ENCODE results near the gene DEF6.
A peak's percentile ranks its signal among the peaks of the same experiment; 100 is the strongest.
"Not testable (repeated sequence)": the region's sequence is repeated elsewhere in the genome, so short reads cannot be mapped to it uniquely, and the experiment has no call there.

The DEF6 gene

DNA sequence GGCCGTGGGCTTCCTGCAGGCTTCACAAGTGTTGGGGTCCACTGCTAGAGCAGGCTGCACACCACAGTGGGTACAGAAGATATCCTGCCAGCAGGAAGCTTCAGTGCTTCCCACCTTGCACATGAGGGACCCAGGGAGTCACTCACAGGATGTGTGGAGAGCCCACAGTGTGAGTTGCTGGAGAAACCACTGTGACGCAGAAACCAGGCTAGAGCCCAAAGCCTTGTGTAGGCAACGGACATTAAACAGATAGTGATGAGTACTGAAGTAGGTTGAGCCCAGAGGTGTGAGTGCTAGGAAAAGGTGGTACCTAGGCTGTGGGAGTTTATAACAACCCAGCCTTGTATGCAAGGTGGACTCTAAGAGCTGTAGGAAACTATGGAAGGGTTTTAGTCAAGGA, 18.9 kb upstream of the DEF6 start:
- no peak for DNase-seq (ENCODE audit: low read depth, low spot score)

GRCh38 chr6:35280903-35281302, 16.7 kb upstream of the DEF6 start:
- DNase-seq (ENCODE audit: low read depth, low spot score), result no peak

DNA sequence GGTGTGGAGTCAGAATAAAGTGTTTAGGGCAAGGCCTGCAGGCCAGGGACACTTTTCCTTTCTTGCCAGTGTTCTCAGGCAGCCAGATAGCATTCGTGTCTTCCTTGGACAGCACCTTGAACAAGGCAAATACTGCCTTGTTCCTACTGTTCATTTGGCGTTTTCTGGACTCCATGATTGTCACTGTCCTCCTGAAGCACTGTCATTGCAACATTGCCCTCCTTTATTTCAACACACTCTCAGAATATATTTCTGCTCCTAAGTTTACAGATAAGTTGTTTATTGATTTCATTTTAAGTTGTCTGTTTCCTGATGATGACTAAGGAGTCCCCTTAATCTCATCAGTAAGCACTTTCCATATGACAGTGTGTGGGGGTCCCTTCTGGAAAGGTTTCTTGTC, 15.1 kb upstream of the DEF6 start:
- no peak for DNase-seq (ENCODE audit: low read depth, low spot score)

GRCh38 chr6:35283361-35283760, 14.3 kb upstream of the DEF6 start:
- no peak for DNase-seq (ENCODE audit: low read depth, low spot score)

- DNase-seq (ENCODE audit: low read depth, low spot score), result no peak
These were observed 9.8 kb upstream of the DEF6 start for GRCh38 chr6:35287671-35288396.

- DNase-seq (ENCODE audit: low read depth, low spot score), result no peak
These were observed 8.8 kb upstream of the DEF6 start for GRCh38 chr6:35288834-35289233.

DNA sequence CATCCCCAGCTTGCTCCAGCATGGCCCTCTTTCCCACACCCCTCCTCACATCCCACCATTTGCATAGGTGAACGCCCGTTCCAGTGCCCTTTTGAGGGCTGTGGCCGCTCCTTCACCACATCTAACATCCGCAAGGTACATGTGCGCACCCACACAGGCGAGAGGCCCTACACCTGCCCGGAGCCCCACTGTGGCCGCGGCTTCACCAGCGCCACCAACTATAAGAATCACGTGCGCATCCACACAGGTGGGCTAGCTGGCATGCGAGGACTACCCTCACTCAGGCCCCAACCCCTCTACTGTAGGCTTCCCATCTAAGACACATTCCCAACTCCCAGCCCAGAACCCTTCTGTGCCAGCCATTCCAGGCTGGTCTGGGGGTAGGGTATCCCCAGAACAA, 6.1 kb upstream of the DEF6 start:
- no peak for DNase-seq (ENCODE audit: low read depth, low spot score)

DNA sequence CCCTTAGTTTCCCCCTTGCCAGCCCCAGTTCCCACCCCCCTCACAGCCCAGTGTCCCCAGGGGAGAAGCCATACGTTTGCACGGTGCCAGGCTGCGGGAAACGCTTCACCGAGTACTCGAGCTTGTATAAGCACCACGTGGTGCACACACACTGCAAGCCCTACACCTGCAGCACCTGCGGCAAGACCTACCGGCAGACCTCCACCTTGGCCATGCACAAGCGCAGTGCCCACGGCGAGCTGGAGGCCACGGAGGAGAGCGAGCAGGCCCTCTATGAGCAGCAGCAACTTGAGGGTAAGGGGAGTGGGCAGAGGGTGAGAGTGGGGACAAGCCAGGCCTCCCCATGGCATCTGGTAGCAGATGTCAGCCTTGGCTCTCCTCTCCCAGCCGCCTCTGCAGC, 5.1 kb upstream of the DEF6 start:
- no peak for DNase-seq (ENCODE audit: low read depth, low spot score)

DNA sequence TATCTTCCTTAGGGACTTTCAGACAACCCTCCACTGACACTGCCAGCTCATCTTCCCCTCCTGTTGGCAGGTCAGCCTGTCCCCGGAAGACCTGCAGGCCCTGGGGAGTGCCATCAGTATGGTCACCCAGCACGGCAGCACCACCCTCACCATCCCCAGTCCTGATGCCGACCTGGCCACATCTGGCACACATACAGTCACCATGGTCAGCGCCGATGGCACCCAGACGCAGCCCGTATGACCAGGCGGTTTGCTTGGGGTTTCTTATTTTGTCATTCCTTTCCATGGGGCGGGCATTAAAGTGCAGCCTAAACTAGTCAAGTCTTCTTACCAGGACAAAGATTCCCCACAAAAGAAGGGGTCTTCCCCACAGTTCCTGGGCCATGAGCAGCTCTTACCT, 3.9 kb upstream of the DEF6 start:
- DNase-seq (ENCODE audit: low read depth, low spot score), result no peak

GRCh38 chr6:35294308-35294945, 3.2 kb upstream of the DEF6 start:
- no peak for DNase-seq (ENCODE audit: low read depth, low spot score)

DNA sequence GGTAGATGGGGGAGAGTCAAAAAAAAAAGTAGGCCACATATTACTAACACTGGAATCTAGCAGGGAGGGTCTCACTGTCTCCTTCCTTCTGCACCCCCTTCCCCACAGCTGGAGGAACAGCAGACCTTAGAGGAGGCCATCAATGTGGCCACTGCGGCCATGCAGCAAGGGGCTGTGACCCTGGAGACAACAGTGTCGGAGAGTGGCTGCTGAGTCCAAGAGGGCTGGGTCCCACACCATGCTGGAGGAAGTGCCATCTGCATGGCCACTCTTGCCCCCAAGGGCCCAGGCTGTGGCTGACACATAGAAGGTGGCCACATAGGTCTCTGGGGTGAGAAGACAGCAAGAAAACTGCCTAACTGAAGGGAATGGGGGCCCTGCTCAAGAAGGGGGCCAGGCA, 2.6 kb upstream of the DEF6 start:
- DNase-seq (ENCODE audit: low read depth, low spot score), result no peak

DNA sequence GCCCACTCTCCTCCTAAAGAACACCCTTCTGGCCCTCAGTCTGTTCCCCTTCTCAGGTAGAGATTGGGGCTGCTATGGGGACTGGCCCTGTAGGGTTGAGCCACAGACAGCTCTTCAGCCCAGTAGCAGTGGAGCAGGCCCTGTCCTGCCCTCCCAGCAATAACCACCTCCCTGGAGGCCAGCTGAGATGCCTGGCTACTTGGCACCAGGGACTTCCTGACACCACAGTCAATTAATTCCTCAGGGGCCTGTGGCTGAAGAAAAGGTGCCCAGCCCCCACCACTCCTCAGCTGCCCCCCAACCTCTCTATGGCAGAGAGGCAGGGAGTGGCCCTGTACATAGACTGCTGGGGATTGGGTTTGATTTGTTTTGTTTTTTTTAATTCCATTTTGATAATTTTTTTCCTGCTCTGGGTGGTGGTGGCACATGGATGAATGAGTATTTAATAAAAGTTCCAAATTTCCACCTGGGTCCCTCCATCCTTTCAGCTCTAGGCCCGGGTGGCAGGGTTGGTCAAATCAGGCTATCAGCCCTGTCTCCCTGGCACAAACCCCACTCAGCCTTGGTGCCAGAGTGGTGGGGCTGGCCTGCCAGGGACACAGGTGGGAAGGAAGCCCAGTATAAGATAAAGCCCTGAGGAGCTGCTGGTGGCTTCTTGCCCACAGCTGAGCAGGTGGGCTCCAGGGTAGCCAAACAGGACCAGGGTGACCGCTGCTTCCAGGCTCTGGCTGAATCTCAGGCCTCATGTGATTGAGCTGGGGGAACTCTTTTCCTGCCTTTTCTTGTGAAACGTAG, 1.9 kb upstream of the DEF6 start:
- no peak for DNase-seq (ENCODE audit: low read depth, low spot score)

- DNase-seq (ENCODE audit: low read depth, low spot score), result no peak
These were observed 552 bp upstream of the DEF6 start for GRCh38 chr6:35296931-35297600.

- DNase-seq (ENCODE audit: low read depth, low spot score), result no peak
These were observed 1.1 kb downstream of the DEF6 start for GRCh38 chr6:35298625-35299140.

- DNase-seq (ENCODE audit: low read depth, low spot score), result no peak
These were observed 2.1 kb downstream of the DEF6 start for GRCh38 chr6:35299674-35300073.

DNA sequence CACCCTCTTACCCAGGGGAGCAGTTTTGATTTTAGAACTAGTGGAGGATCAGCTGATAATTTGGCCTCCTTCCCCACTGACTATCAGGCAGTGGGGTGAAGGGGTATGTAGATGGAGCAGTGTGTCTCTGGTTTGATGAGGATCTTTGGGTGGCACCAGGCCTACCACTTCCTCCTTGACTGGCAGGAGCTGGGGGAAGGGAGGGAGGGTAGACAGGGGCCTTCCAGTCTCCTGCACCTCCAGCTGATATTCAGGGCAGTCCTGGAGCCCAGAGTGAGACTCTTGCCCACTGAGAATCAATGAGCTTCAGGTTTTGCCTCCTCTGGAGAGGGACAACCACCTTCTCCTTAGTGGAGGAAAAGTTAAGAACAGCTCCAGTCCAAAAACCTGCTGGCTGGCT, 3.2 kb downstream of the DEF6 start:
- no peak for DNase-seq (ENCODE audit: low read depth, low spot score)

- peak; percentile 71 for DNase-seq (ENCODE audit: low read depth, low spot score)
These were observed 5.1 kb downstream of the DEF6 start for GRCh38 chr6:35302604-35303241.

GRCh38 chr6:35304299-35304698, 6.7 kb downstream of the DEF6 start:
- no peak for DNase-seq (ENCODE audit: low read depth, low spot score)

DNA sequence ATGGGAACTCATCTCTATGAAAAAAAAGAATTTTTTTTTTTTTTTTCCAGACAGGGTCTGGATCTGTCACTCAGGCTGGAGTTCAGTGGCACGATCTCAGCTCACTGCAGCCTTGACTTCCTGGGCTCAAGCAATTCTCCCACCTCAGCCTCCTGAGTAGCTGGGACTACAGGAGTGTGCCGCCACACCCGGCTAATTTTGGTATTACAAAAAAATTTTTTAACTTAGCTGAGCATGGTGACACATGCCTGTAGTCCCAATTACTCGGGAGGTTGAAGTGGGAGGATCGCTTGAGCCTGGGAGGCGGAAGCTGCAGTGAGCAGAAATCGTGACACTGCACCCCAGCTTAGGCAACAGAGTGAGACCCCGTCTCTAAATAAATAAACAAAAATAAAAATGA, 7.5 kb downstream of the DEF6 start:
- DNase-seq (ENCODE audit: low read depth, low spot score), result no peak

DNA sequence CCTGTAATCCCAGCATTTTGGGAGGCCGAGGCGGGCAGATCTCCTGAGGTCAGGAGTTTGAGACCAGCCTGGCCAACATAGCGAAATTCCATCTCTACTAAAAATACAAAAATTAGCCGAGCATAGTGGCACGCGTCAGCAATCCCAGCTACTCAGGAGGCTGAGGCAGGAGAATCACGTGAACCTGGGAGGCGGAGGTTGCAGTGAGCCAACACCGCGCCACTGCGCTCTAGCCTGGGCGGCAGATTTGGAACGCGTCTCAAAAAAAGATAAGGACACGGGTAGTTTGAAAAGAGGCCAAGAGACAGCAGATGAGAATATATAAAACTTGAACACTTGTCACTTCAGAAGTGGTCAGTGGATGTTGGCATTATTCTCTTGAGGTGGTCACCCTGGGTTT, 9.5 kb downstream of the DEF6 start:
- DNase-seq (ENCODE audit: low read depth, low spot score), result not testable (repeated sequence)

DNA sequence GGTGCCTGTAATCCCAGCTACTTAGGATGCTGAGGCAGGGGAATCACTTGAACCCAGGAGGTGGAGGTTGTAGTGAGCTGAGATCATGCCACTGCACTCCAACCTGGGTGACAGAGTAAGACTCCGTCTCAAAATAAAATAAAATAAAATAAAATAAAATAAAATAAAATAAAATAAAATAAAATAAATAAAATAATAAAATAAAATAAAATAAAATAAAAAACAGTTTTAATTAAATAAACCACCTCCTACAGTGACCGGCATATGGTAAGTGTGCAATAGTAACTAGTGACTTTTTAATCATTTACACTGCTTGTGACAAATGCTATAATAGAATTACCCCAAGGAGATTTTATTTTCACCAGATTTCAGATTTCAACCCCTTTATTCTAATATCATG, 10.9 kb downstream of the DEF6 start:
- not testable (repeated sequence) for DNase-seq (ENCODE audit: low read depth, low spot score)
